GM18907 (cell line): ENCODE results near the gene NPR3.

Experiments
- ATAC-seq: cut with Tn5 transposase; IDR thresholded peaks from one replicate; pipeline ENCODE4 v1.9.1; 2021; ENCODE audit warnings: mild to moderate bottlenecking, moderate library complexity; ENCODE audit not compliant: unreplicated experiment

The NPR3 gene

DNA sequence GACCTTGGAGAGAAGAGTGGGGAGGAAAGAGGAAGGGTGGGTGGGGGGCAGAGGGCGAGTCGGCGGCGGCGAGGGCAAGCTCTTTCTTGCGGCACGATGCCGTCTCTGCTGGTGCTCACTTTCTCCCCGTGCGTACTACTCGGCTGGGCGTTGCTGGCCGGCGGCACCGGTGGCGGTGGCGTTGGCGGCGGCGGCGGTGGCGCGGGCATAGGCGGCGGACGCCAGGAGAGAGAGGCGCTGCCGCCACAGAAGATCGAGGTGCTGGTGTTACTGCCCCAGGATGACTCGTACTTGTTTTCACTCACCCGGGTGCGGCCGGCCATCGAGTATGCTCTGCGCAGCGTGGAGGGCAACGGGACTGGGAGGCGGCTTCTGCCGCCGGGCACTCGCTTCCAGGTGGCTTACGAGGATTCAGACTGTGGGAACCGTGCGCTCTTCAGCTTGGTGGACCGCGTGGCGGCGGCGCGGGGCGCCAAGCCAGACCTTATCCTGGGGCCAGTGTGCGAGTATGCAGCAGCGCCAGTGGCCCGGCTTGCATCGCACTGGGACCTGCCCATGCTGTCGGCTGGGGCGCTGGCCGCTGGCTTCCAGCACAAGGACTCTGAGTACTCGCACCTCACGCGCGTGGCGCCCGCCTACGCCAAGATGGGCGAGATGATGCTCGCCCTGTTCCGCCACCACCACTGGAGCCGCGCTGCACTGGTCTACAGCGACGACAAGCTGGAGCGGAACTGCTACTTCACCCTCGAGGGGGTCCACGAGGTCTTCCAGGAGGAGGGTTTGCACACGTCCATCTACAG lies 760 bp downstream of the NPR3 start:
- ATAC-seq: no peak

DNA sequence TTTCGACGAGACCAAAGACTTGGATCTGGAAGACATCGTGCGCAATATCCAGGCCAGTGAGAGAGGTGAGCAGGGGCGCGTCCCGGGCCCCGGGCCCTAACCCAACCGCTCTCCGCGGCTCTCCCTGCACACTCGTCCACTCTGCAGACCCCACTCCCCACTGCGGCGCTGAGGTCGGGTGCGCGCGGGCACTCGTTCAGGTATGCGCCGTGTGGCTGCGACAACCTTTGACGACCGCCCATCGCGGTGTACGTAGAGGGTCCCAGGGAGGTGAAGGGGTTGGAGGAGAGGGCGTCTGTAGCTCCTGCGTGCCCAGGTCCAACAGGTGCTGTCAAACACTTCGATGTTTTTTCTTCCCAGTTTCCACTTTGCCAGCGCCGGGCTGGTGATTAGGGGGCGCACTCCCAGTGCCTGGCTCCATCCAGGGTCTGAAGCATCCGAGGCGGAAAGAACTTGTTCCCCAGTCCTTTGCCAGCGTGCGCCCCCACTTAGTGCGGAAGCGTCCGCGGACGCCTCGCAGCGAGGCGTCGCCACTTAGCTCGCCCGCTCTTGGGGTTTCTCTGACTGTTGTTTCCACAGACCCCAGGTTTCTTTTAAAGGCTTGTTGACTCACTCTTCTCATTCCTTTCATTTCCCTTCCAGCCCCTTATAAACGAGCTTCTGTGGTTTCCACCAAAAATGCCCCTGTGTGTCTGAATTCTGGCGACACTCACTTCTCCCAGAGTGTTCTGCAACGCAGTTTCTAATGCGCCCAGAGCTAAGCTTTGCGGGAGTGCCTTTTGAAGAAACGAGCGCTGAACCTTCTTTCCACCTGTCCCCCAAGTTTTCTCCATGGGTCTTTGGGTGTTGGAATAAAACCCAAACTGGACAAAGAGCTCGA lies 1.6 kb downstream of the NPR3 start:
- ATAC-seq: no peak

DNA sequence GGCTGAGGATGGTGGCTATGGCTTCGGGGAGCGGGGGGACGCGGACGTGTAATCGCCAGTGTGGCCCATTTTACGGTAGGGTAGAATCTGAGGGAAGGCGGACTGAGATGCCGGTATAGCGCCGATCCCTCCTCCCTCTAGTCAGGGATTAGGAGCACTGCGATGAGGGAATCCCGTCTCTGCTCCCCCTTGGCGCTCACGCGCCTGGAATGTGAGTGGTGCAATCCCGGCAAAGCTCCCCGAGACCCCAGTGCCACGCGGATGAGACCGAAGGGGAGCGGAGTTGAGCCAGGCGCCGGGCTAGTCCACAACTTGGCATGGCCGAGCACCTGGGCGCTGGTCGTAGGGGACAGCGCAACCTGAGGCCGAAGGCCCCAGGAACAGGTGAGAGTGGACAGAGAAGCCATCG lies 2.2 kb downstream of the NPR3 start:
- no peak for ATAC-seq

DNA sequence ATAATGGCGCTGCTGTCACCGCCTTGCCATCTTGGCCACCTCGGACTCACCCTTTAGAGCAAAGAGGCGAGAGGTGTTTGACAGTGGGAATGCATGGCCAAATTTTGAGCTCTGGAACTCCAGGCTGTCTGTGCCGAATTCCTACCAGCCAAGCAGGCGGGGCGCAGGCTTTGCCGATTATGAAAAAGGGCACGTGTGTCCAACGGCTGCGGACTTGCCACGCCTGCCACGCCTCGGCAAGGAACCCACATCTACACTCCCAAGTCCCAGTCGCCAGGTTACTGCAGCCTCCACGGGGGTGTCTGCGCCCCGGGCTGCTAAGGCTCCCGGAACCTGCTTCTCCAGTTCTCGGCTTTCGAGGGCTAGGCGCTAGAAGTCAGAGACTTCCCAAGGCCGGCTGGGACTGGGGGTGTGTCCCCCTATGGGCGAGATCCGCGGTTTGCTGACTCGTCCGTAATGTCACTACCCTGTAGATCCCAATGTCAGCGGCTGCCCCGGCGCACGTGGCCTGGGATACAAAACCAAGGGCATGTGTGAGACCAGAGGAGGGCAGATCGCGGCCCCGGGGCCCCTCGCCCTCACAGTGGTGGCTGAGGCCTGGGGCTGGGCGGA lies 2.8 kb downstream of the NPR3 start:
- ATAC-seq: no peak

DNA sequence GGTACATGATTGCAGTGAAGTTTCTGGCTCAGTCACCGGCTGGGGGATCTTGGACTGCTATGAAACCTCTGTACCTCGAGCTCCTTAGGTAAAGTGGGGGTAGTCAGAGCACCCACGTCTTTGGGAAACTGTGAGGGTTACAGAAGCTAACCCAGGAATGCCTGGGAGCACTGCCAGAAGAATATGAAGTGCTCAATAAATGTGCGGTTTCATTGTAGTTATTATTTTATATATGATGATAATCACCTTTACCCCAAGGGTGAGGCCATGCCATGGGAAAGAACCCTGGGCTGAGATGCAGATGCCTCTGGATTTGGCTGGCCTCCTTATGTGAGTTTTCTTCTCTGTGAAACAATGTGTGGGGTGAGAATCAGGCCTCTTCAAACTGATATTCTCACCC lies 3.7 kb downstream of the NPR3 start:
- no peak for ATAC-seq

DNA sequence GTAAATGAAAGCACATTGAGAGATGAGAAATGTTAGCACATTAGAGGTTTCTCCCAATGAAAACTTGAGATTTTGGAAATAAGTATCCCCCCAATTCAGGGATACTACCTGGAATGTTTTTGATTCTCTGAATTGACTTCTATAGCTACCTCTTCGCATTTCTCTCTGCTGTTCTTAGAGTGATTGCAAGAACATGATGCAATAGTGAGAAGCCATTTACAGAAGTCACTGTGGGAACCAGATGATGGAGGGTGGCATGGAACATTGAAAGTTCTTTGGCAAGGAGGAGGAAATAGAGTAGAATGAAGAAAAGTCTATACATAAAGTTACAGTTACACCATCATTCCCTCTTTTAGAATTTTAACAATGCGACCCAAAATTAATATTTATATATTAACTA lies 9.2 kb downstream of the NPR3 start:
- ATAC-seq: no peak

DNA sequence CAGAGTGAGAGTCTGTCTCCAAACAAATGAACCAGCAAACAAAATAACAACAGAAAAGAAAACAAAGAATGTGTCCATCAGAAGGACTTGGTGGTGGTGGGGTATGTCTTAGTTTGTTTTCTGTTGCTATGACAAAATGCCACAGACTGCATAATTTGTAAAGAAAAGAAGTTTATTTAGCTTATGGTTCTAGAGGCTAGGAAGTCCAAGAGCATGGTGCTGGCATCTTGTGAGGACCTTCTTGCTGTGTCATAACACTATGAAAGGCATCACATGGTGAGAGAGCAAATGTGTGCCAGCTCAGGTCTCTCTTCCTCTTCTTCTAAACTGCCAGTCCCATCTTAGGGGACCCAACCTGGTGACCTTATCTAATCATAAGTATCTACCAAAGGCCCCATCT lies 10.5 kb downstream of the NPR3 start:
- ATAC-seq: no peak

DNA sequence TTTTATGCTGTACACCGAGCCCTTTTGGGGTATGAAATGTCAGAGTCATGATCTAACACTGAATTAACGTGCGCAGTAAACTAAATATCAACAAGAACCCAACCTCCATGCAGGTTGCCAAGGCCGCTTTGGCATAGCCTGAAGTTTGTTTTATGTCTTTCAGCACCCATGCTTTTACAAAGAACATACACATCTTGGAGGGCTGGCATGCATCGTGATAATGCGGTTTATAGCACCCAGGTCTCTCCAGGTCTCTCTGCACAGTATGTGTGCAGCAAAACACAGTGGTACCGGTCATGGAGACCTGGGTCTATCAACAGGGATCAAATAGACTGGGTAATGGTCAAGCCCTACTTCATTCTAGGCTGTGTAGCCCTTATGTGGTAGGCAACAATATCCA lies 11.8 kb downstream of the NPR3 start:
- ATAC-seq: no peak

DNA sequence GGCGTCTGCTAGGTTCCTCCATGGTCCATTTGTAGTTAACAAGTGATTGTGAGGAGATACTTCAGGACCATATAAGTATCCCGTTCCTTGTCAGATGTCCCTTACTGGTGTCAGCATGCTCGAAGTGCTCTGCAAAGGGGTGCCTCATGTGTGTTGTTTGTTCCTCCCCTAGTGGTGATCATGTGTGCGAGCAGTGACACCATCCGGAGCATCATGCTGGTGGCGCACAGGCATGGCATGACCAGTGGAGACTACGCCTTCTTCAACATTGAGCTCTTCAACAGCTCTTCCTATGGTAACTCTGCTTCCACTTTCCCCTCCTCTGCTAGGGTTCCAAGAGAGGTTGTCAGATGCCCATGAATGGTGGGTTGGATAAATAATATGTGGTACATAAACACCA lies 13.4 kb downstream of the NPR3 start:
- no peak for ATAC-seq

DNA sequence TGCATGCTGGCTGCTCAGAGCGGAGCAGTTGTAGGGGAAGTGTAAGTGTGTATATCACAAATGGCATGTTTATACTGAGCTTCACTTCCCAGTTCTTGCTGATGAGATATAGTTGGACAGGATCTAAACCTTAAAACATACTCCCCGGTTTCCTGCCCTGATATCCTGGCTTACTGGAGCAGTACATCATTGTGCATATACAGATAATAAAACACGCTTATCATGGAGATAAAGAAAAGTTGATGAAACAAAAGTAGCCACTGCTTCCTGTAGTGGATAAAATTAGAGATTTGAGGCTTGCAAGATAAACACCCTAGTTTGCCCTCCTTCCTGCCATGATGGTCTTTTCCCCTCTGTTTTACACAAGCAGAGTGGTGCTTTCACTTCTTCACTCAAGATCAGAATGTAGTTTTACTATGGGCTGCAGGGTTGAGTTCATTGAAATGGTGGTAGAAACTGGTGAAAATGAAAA lies 15.0 kb downstream of the NPR3 start:
- no peak for ATAC-seq

DNA sequence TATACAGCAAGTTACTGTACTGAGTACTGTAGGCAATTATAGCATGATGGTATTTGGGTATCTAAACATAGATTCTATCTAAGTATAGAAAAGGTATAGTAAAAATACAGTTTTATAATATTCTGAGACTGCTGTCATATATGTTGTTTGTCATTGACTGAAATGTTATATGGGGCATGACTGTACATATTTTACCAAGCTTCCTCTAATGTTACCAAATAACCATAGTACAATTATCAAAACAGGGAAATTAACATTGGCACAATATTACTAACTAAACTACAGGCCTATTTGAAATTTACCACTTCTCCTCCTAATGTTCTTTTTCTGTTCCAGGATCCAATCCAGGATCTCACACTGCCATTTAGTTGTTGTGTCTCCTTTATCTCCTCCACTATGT lies 18.5 kb downstream of the NPR3 start:
- no peak for ATAC-seq

DNA sequence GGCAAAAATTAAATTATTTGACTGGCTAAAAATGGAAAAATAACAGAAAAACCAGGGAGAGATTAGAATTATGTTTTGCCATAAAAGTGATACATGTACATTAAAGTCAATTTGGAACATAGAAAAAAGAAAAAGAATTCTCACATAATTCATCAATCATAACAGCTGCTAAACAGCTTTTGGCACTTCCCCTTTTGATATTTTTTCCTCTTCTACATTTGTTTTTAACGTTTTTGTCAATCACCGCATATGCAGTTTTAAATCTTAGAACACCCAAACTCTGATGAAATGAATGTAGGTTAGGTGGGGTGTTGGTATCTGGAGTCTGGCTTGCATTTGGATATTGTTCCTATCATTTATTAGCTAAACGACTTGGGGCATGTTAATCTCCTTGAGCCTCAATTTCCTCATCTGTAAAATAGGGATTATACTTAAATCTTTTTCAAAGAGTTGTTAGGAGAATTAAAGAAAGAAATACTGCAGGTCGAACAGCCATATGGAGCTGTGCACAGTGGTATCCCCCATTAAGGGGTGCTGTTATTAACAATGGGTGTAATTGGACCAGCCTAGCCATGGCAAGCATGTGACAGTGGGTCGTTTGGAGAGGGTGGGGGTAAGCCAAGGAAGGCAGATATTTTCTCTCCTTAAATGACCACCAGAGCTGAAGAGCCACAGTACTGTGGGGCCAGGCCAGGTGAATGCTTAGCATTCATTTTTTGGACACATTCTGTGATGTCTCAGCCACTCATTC lies 22.6 kb downstream of the NPR3 start:
- no peak for ATAC-seq

DNA sequence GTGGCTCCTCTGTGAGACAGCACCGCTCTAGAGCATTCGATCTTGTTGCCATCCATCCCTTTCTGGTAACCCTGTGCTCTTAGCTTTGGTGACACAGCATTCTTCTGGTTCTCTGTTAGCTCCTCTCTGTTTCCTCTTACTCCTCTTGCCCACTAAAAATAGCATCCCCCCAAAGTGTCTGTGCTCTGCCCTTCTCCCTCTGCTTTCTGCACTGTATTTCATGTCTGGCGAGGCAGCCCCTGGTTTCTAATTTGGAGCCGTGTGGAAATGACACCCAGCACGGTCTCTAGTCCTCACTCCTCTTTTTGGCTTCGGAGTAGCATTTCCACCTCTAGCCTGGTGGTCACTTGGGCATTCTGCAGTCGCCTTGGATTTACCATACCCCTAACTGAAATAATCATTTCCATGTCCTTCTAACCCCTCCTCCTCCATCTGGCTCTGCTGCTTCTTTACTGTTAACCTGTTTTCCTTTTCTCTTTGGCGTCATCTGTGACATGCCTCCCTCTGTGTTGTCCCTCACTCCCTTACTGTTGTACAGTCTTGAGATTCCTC lies 23.8 kb downstream of the NPR3 start:
- no peak for ATAC-seq

DNA sequence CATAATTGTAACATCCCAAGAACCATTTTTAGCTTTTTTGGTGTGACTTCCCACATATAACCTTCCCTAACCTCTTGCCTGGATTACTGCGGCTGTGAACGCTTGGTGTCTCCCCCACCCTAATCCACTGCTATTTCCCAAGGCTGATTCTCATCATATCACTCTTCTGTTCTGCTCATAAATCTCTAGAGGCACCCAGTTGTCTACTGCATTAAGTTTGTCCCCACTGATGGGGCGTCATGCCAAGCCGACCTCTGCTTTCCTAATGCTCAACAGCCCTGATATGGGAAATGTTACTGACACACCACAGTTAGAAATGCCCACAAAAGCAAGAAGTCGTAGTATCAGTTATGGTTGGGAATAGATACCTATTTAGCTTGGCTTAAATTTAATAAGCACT lies 24.4 kb downstream of the NPR3 start:
- no peak for ATAC-seq

DNA sequence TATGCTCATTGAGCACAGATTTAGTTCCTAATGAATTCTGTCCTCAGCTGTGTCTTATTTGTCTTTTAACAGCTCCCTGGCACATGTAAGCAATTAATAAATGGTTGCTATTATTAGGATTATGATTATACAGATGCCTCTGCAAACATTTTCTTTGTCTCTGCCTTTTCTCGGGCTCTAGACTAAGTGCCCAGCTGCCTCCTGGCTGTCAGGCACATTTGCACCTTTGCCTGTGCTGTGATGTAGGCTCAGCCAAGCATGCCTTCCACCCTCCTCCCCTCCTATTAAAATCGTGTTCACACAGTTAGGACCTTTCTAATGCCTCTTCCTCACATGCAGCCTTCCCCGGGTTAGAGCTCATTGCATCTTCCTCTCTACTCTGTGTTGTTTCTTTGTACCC lies 25.7 kb downstream of the NPR3 start:
- ATAC-seq: no peak

DNA sequence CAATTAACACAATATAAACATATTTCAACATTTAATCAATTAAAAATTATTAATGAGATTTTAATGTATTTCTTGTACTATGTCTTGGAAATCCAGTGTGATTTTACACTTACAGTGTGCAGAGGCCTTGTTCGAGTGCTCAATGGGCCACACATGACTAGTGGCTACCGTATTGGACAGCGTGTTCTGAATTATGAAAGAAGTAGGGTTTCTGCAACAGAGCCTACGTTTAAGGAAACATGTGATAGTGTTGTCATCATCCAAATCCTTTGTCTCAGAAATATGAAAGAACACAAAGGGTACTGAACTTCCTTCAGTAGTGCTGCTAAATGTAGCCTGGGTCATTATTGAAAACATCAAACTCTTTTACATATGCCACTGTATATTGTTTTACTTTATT lies 29.5 kb downstream of the NPR3 start:
- no peak for ATAC-seq

DNA sequence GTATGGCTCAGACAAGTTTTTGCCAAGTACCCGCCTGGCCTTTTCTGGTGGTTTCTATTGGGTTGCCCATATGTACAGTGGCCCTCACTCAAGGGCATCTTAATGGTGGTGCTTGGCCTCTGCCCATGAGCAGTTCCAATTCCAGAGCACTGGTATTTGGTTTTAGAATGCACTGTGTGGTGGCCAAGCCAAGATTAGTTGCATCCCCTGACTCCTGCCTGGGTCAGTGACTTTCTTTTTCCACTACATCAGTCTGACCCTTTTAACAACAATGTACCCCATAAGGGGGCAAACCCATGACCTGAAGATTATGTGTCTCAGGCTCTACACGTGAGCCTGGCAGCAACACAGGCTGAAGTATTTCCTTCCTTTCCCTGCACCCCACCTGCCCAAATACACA lies 34.2 kb downstream of the NPR3 start:
- ATAC-seq: no peak

DNA sequence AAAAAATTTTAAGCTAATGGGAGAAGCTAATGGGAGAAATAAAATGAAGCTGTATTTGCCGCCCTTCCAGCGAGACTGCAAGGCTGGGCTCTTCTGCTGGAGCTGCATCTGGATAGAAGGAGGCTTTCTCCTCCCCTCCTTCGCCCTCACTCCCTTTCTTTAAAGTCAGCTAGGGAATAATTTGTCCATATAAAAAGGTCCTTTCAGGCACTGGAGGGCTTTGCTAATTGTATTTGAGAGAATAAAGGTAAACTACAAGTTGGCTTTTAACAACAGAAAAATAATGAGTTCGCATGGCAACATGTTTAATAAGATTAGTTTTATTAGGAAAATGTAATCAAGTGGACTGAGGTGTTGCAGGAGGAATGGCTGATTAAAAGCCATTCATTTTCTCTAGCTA lies 41.3 kb downstream of the NPR3 start:
- no peak for ATAC-seq

DNA sequence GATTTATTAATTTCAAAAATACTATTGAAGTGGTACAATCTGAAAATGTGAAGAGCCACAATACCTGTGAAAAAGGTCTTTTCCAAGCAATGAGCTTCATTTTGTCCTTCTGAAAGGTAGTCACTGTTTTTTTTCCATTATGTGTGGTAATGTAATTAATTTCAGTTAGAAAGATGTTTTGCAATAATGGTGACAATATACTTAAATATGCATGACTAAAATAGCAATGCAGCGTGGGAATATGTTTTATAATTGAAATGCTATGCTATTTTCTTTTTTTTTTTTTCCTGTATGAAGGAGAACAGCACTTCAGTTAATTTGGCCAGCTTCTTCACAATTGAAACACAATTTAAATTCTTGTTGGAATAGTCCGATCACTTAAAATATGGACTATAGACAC lies 41.9 kb downstream of the NPR3 start:
- ATAC-seq: no peak

DNA sequence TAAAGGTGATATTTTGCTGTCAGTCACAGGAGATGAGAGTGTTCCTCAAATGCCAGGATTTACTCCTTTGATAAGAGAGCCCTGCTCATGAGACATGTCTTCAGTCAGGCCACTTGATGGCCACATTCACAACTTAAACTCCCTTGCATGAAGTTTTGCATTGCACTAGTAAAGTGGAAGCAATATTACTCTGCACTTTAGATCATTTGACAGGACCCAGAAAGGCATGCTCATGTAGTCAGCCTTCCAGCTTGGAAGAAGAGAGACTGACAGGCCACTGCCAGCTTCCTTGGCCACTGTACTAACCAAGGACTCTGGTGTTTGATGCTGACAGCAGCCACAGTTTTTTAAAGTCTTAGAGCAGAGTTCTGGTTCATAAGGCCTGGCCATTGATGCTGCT lies 42.6 kb downstream of the NPR3 start:
- no peak for ATAC-seq

DNA sequence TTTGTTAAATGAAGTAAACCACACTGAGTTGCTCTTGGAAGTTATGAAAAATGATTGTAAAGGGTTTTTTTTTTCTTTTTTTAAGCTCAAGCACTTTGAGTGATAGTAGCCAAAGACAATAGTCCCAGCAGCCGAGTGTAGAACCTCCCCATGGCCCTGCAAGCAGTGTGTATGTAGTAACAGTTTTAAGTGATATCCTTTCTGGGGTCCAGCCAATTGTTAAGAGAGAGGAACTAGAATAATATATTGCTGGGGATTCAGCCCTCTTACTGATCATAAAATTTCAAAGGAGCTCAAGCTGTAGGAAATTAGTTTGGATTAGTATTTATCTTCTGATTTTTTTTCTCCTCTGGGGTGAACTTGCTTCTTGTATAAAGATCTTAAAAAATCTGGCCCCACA lies 43.2 kb downstream of the NPR3 start:
- no peak for ATAC-seq
